ENCODE data around the gene NACA. TPM values are rescaled to one million over a fixed set of nuclear protein-coding genes. Genes with fewer than 3 reads are reported as not detected.
A peak's percentile ranks its signal among the peaks of the same experiment; 100 is the strongest.

NACA gene
- total RNA-seq, 6 experiments from 2014 or later: 218 to 501 (median 330) TPM

GRCh38 chr12:56725723-56726102 lies 614 bp upstream of the NACA start:
- no peak for TF ChIP-seq POLR2A (IDR thresholded peaks at IDR 0.05)
- no peak for TF ChIP-seq CTCF (IDR thresholded peaks at IDR 0.05)
- 36% methylated on average over 7 of the region's 7 CpGs for WGBS (ENCODE audit: insufficient coverage, low coverage, low lambda C conversion rate, missing lambda C conversion rate)
- intact Hi-C loops (cut with DNase I): no loop called here
- Histone ChIP-seq H3K4me3 (peak overlapping the region; percentile 83 to 92 (median 90)), H3K27ac (peak overlapping the region; percentile 92 to 94 (median 93)), H3K36me3 (peaks cover 0 to 2% (median 0%) of the 10 kb centered on the region in 4 donors), H3K27me3 (no peaks in the 10 kb centered on the region), H3K4me1 (peaks cover 0 to 45% (median 20%) of the 10 kb centered on the region in 4 donors), H3K9me3 (no peaks in the 10 kb centered on the region)
- DNase-seq: no peak
- no peak for ATAC-seq

- H3K4me3 ChIP-seq: peak overlapping the region; percentile 83 to 92 (median 90)
- H3K4me1 ChIP-seq: peaks cover 0 to 50% (median 20%) of the 10 kb centered on the region in 4 donors
- WGBS (ENCODE audit: insufficient coverage, low coverage, low lambda C conversion rate, missing lambda C conversion rate): 0% methylated on average over 9 of the region's 9 CpGs
- peak overlapping the region; percentile 92 to 94 (median 93) for H3K27ac ChIP-seq
- DNase-seq (no peak), ATAC-seq (peak; percentile 5 to 15 (median 10))
- no peaks in the 10 kb centered on the region for H3K27me3 ChIP-seq
- no peak for TF ChIP-seq POLR2A (IDR thresholded peaks at IDR 0.05)
- TF ChIP-seq CTCF (IDR thresholded peaks at IDR 0.05): no peak
- H3K9me3 ChIP-seq: no peaks in the 10 kb centered on the region
- peaks cover 0 to 10% (median 5%) of the 10 kb centered on the region in 4 donors for H3K36me3 ChIP-seq
- intact Hi-C loops (cut with DNase I): no loop called here
Observed at GRCh38 chr12:56724701-56724971, 463 bp downstream of the NACA start.

GRCh38 chr12:56723889-56724700 lies 1.0 kb downstream of the NACA start:
- H3K27ac ChIP-seq: peak overlapping the region; percentile 92 to 94 (median 93)
- peaks cover 0 to 50% (median 20%) of the 10 kb centered on the region in 4 donors for H3K4me1 ChIP-seq
- no peaks in the 10 kb centered on the region for H3K9me3 ChIP-seq
- WGBS (ENCODE audit: insufficient coverage, low coverage, low lambda C conversion rate, missing lambda C conversion rate): 0% methylated on average over 14 of the region's 14 CpGs
- ATAC-seq: peak; percentile 48 to 56 (median 52)
- H3K4me3 ChIP-seq: peak overlapping the region; percentile 83 to 92 (median 90)
- TF ChIP-seq POLR2A (IDR thresholded peaks at IDR 0.05) (peak; percentile 66), CTCF (IDR thresholded peaks at IDR 0.05) (no peak)
- DNase-seq: peak; percentile 60 to 79 (median 65)
- H3K36me3 ChIP-seq: peaks cover 0 to 15% (median 8%) of the 10 kb centered on the region in 4 donors
- intact Hi-C loops (cut with DNase I): no loop called here
- H3K27me3 ChIP-seq: no peaks in the 10 kb centered on the region

GRCh38 chr12:56723352-56723751 lies 1.7 kb downstream of the NACA start:
- Histone ChIP-seq H3K9me3 (no peaks in the 10 kb centered on the region), H3K36me3 (peaks cover 0 to 18% (median 9%) of the 10 kb centered on the region in 4 donors), H3K27me3 (no peaks in the 10 kb centered on the region), H3K27ac (peak overlapping the region; percentile 92 to 94 (median 93)), H3K4me3 (peak overlapping the region; percentile 83 to 92 (median 90)), H3K4me1 (peaks cover 0 to 50% (median 20%) of the 10 kb centered on the region in 4 donors)
- no peak for TF ChIP-seq CTCF (IDR thresholded peaks at IDR 0.05)
- no peak for TF ChIP-seq POLR2A (IDR thresholded peaks at IDR 0.05)
- WGBS (ENCODE audit: insufficient coverage, low coverage, low lambda C conversion rate, missing lambda C conversion rate): 33% methylated on average over 3 of the region's 3 CpGs
- DNase-seq (no peak), ATAC-seq (no peak)
- intact Hi-C loops (cut with DNase I): no loop called here
